Stimulated activated CD8-positive, alpha-beta memory T cell treated with anti-CD3 and anti-CD28 coated beads, Interleukin-4, amount 100 ng/mL, for 4 hours (primary cell): Measurements from ENCODE around the gene NR5A2.

Experiments used
- DNase-seq, 2 donors: peaks; one replicate each; pipeline ENCODE4 v3.0.0-alpha.2; 2020; ENCODE audit warnings: low read depth in 2 of 2, low spot score in 1 of 2

The NR5A2 gene

DNA sequence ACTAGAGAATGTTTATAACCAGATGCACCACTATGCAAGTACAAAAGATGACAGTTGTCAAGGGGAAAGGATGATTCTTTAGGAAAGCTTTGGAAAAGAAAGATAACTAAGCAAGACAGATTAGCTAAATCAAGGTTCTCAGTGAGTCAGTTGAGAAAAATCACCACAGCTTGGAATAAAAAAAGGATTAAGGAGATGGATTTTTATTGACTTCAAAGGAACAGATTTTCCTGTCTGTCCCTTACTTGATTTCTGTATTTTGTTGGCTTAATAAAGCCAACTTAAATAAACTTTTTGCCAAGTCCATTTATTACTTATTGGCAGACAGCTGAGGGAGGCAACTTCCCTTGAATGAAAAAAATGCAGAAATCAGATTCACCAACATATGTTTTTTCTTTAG lies 93.9 kb downstream of the NR5A2 start:
- DNase-seq, result no peak

- no peak for DNase-seq
These were observed 96.8 kb downstream of the NR5A2 start for GRCh38 chr1:200124309-200124708.

DNA sequence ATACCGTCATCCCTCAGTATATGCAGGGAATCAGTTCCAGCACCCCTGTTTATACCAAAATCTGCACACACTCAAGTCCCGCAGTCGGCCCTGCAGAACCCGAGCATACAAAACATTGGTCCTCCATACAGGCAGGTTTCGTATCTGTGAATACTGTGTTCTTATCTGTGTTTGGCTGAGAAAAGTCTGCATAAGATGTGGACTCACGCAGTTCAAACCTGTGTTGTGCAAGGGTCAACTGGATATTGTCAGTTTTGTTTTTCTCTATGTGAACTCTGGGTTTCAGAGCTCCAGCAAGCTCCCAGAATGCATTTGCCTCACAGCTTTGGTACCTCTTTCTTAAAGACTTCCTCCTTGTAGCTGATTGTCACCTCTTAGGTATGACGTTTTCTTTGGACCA lies 100.6 kb downstream of the NR5A2 start:
- no peak for DNase-seq

GRCh38 chr1:200128944-200129879 lies 101.7 kb downstream of the NR5A2 start:
- DNase-seq, result no peak

- no peak for DNase-seq
These were observed 103.0 kb downstream of the NR5A2 start for GRCh38 chr1:200130552-200130951.

DNA sequence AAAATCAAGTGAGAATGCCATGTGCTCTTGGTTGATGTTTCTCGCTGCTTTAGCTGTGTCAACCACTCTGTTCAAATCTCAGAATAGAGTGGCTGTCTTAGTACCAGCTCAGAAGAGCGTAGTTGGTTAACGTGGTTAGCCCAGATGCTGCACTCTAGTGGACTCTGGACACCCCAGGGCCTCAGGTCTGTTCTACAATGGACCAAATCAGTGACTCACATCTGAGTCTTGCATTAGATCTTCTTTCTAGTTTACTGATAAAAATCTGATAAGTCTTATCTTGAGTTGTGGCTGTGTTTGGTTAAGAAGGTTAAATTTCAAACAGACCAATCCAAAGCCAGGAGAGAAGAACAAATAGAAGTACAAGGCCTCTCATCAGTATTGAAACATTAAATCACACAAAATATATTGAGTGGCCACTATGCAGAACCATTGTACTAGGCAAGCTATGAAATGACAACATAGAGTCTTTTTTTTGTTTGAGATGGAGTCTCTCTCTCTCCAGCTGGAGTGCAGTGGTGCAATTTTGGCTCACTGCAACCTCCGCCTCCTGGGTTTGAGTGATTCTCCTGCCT lies 104.1 kb downstream of the NR5A2 start:
- no peak for DNase-seq

DNA sequence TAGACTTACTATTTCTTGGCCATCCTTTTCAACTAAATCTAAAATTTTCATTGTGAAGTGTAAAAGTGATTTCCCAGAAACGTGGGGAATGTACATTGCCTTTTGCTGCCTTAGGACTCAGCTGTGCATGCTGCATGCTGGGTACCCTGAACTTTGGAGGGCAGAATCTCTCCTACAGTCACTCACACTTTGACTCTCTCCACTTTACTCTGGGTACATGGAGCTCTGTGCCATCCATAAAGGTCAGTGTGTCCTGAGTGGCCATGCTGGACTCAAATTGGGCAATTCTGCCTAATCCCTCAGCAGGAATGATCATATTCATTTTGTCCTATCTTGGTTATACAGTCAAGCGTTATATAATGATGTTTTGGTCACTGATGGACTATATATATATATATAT lies 105.6 kb downstream of the NR5A2 start:
- no peak for DNase-seq

DNA sequence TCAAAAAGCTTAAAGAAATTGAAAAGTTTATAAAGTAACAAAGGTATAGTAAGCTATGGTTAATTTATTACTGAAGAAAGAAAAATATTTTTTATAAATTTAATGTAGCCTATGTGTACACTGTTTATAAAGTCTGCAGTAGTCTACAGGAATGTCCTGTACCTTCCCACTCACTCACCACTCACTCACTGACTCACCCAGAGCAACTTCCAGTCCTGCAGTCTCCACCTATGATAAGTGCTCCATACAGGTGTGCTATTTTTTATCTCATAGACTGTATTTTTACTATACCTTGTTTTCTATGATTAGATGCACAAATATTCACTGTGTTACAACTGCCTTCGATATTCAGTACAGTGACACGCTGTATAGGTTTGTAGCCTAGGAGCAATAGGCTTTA lies 106.6 kb downstream of the NR5A2 start:
- no peak for DNase-seq

- DNase-seq, result no peak
These were observed 108.9 kb downstream of the NR5A2 start for GRCh38 chr1:200136384-200136783.

DNA sequence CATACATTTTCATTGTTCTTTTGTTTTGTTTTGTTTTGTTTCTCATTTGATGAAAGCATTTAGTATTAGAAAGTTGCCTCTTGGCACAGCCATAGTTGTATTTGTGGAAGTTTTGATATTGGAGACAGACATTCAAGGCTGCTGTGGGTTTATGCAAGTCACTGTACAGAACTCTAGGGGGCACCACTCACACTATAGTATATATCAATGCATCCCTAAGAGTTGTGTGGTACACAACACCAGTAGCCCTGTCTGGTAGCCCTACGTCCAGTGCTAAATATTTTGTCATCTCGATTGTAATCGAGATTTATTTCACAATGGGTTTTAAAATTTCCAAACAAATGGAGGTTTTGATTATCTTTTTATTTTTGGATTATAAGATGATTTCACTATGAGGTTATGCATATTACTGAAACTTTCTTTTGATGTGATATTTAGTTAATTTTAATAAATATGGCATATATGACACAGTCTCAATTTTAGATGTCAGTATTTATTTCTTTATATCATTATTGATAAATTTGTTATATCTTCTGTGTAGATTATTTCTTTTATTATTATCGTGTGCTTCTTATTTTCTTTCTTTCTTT lies 112.2 kb downstream of the NR5A2 start:
- no peak for DNase-seq

GRCh38 chr1:200143347-200143746 lies 115.8 kb downstream of the NR5A2 start:
- no peak for DNase-seq

DNA sequence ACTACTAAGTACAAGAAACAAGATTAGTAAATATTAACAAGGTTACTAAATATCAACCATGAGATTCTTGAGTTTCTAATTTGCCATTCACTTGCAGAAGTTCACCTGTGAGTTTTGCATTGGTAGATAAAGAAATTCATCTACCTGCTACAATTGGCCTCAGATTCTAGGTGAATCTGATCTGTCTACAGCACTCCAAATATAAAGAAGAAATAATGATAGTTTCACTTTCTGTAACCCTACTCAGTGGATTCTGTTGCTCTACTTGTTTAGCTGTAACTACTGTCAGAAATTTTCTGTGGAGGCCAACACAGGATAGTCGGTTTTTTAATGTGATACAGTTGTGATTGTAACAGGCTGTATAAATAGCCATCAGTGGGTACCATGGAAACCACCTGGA lies 118.6 kb downstream of the NR5A2 start:
- DNase-seq, result no peak

GRCh38 chr1:200147094-200147493 lies 119.6 kb downstream of the NR5A2 start:
- no peak for DNase-seq

- DNase-seq, result no peak
These were observed 120.2 kb downstream of the NR5A2 start for GRCh38 chr1:200147742-200148141.

DNA sequence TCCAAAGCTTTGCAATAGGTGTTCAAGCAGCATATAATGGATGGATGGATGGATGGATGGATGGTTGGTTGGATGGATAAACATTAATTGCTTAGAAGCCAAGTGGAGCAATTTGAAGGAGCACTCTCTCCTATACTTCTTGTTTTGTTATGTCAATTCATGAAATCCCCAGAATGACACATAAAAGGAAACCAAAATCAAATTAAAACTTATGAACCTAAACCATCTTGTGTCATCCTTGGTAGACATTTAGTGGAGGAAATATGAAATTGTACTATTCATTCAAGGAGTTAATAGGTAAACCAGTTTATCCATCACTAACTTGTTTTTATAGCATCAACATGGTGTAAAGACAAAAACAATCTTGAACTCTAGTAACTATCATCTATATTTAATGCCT lies 122.5 kb downstream of the NR5A2 start:
- DNase-seq, result no peak

GRCh38 chr1:200150721-200151120 lies 123.2 kb downstream of the NR5A2 start:
- no peak for DNase-seq

DNA sequence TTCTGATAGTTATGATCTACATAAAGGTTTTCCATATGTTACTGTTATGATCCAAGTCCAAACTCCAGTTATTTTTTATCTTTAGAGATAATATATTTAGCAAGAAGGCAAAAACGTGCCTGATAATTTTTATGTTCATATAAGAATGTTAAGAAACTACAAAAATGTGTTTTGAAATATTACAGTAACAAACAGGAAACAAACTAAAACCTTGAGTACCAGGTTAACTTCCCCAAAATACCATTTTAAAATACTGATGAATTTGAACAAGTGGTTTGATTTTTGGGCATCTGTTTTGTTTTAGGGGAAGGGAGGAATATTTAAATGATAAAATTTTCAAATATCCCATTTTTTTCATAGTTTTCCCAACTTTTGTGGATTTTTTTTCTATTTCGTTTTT lies 124.8 kb downstream of the NR5A2 start:
- DNase-seq, result no peak

DNA sequence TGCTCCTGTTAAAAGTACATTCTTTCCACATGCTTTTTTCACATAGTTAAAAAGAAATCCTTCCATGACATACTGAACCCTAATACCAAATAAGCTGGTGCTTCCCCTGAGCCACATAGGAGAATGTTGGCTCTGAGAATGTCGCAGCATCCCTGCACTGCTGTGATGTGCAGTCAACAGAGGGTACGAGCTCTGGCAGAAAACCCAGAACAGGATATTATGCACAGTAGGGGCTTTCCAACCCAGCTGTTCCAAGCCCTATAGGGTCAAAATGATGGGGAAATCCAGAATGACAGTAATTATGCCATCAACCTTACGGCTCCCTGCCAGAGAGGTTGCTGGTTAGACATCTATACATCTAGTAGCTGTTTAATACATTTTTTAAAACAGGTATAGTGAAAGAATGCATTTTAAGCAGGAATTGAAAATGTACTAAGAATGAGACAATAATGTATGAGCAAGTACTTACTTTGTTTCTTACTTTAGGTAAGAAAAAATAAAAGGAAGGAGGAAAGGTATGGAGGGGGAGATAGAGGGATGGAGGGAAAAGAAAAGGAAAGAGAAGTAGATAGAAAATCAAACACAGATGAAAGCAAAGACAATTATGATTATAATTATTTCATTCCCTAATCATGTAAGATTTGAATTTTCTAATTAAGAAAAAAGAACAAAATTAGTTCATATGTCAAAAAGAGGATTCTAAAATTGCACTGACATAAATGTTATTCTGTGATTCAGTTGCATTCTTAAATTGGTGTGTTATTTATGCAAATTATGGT lies 126.0 kb downstream of the NR5A2 start:
- peak in 1 of 2 donors; percentile 5 for DNase-seq

GRCh38 chr1:200154069-200154767 lies 126.7 kb downstream of the NR5A2 start:
- DNase-seq, result peak; percentile 14 to 18

DNA sequence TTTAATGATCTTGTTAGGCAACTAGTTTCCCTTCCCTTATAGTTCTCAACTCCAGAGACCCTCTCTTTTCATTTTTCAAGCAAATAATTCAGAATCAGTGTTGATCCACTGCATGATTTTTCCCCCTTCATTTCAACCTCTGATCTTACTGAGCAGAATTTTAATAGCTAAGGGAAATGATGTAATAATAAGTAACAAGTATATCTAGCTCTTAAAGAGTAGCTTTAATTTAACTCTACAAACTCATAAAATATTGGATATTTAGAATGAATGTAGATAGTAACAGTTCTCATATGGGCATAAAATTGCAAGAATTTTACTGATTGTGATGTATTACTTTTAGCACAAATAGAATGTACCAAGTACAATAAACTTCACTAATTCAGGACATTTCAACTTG lies 130.2 kb downstream of the NR5A2 start:
- no peak for DNase-seq

DNA sequence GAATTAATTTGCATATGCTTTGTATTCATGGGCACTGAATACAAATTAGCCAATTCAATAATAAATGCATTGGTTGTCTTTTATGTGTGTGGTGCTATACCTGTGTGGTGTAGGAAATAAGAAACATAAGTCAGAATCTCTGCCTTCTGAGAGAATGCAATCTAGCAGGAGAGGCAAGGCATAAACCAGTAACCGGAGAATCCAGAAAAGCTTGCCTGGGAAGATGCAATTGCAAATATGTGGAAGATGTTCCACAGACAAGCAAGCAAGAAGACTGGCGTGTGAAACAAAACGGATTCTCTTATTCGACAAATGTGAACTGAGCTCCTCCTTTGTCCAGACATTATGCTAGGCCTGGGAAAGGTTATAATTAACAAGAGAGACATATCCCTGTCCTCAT lies 134.3 kb downstream of the NR5A2 start:
- DNase-seq, result no peak
